ENCODE measurements around the gene TEX48.

TEX48 gene

GRCh38 chr9:114681594-114682332, at the start of gene TEX48:
TEX48 (minus strand) TSS chr9:114682192; CDS start chr9:114671723, 10,469 bp downstream.
- peak in 26 of 56 donors; percentile 1 to 51 (median 16) for DNase-seq

GRCh38 chr9:114731701-114732100, 49.7 kb upstream of the TEX48 start:
- DNase-seq: no peak

GRCh38 chr9:114729706-114730105, 47.7 kb upstream of the TEX48 start:
- peak in 6 of 56 donors; percentile 1 to 19 (median 8) for DNase-seq

- DNase-seq: no peak
Observed at GRCh38 chr9:114725930-114726329, 43.9 kb upstream of the TEX48 start.

GRCh38 chr9:114724744-114725143, 42.8 kb upstream of the TEX48 start:
- no peak for DNase-seq

- no peak for DNase-seq
Observed at GRCh38 chr9:114723931-114724330, 41.9 kb upstream of the TEX48 start.

GRCh38 chr9:114722937-114723620, 41.1 kb upstream of the TEX48 start:
- no peak for DNase-seq

GRCh38 chr9:114722081-114722621, 40.2 kb upstream of the TEX48 start:
- no peak for DNase-seq

- DNase-seq: no peak
Observed at GRCh38 chr9:114721491-114722079, 39.6 kb upstream of the TEX48 start.

- DNase-seq: no peak
Observed at GRCh38 chr9:114720086-114720676, 38.2 kb upstream of the TEX48 start.

- DNase-seq: no peak
Observed at GRCh38 chr9:114719290-114719689, 37.3 kb upstream of the TEX48 start.

- DNase-seq: no peak
Observed at GRCh38 chr9:114718801-114719221, 36.8 kb upstream of the TEX48 start.

- no peak for DNase-seq
Observed at GRCh38 chr9:114717908-114718486, 36.0 kb upstream of the TEX48 start.

GRCh38 chr9:114709636-114710035, 27.6 kb upstream of the TEX48 start:
- DNase-seq: no peak

- DNase-seq: no peak
Observed at GRCh38 chr9:114706711-114707110, 24.7 kb upstream of the TEX48 start.

- no peak for DNase-seq
Observed at GRCh38 chr9:114701988-114702387, 20.0 kb upstream of the TEX48 start.

- DNase-seq: no peak
Observed at GRCh38 chr9:114697951-114698351, 16.0 kb upstream of the TEX48 start.

GRCh38 chr9:114696814-114697544, 15.0 kb upstream of the TEX48 start:
- DNase-seq: no peak

GRCh38 chr9:114695948-114696347, 14.0 kb upstream of the TEX48 start:
- no peak for DNase-seq

- DNase-seq: no peak
Observed at GRCh38 chr9:114694719-114695269, 12.8 kb upstream of the TEX48 start.
